H9 (cell line): ENCODE measurements around the gene WIPF2. TPM values are rescaled to one million over a fixed set of nuclear protein-coding genes. Genes with fewer than 3 reads are reported as not detected.
A peak's percentile ranks its signal among the peaks of the same experiment; 100 is the strongest.

Experiments used
- DNase-seq: peaks from one replicate; pipeline ENCODE4 v3.0.0-alpha.2; 2017
- H2AFZ ChIP-seq: one replicate; pipeline ENCODE4 v1.6.1; 2013; ENCODE audit warnings: mild to moderate bottlenecking, low read length, control low read depth, moderate library complexity
- H2AK5ac ChIP-seq: 2 replicates; pipeline ENCODE4 v1.6.1; 2013; ENCODE audit warnings: low read length, control low read depth, mixed read lengths; ENCODE audit not compliant: insufficient read length
- H2BK120ac ChIP-seq: one replicate; pipeline ENCODE4 v1.6.1; 2013; ENCODE audit warnings: low read depth, mild to moderate bottlenecking, low read length, control low read depth, inconsistent platforms; ENCODE audit not compliant: poor library complexity, severe bottlenecking
- H2BK12ac ChIP-seq: 2 replicates; pipeline ENCODE4 v1.6.1; 2013; ENCODE audit warnings: low read length, control low read depth, mixed read lengths, low read depth; ENCODE audit not compliant: insufficient read length
- H2BK15ac ChIP-seq: 2 replicates; pipeline ENCODE4 v1.6.1; 2013; ENCODE audit warnings: low read depth, low read length, control low read depth
- H2BK20ac ChIP-seq: one replicate; pipeline ENCODE4 v1.6.1; 2013; ENCODE audit warnings: low read depth, mild to moderate bottlenecking, low read length, control low read depth, inconsistent platforms; ENCODE audit not compliant: poor library complexity, severe bottlenecking
- H2BK5ac ChIP-seq: 2 replicates; pipeline ENCODE4 v1.6.1; 2013; ENCODE audit warnings: low read length, control low read depth, mixed read lengths; ENCODE audit not compliant: insufficient read length
- H3K14ac ChIP-seq: 2 replicates; pipeline ENCODE4 v1.6.1; 2013; ENCODE audit warnings: low read length, control low read depth; ENCODE audit not compliant: insufficient read depth
- H3K18ac ChIP-seq: 2 replicates; pipeline ENCODE4 v1.6.1; 2013; ENCODE audit warnings: low read depth, mild to moderate bottlenecking, mixed read lengths, low read length, control low read depth; ENCODE audit not compliant: insufficient read length
- H3K23ac ChIP-seq: 2 replicates; pipeline ENCODE4 v1.6.1; 2013; ENCODE audit warnings: low read length, control low read depth, mixed read lengths, low read depth; ENCODE audit not compliant: insufficient read length
- H3K23me2 ChIP-seq: 2 replicates; pipeline ENCODE4 v1.6.1; 2013; ENCODE audit warnings: low read depth, mild to moderate bottlenecking, mixed read lengths, low read length, control low read depth; ENCODE audit not compliant: insufficient read length, poor library complexity, severe bottlenecking
- H3K27ac ChIP-seq: 2 replicates; pipeline ENCODE4 v1.5.1; 2013; ENCODE audit warnings: low read length, control low read depth, mixed read lengths, low read depth; ENCODE audit not compliant: insufficient read length
- H3K27me3 ChIP-seq: 2 replicates; pipeline ENCODE4 v1.6.1; 2013; ENCODE audit warnings: low read length, control low read depth, inconsistent platforms; ENCODE audit not compliant: insufficient read depth
- H3K4ac ChIP-seq: 2 replicates; pipeline ENCODE4 v1.6.1; 2013; ENCODE audit warnings: low read depth, mild to moderate bottlenecking, control low read depth, inconsistent platforms, low read length, moderate library complexity
- H3K4me1 ChIP-seq: 2 replicates; pipeline ENCODE4 v1.6.1; 2013; ENCODE audit warnings: low read length, control low read depth, inconsistent platforms; ENCODE audit not compliant: insufficient read depth
- H3K4me2 ChIP-seq: 2 replicates; pipeline ENCODE4 v1.6.1; 2013; ENCODE audit warnings: low read length, control low read depth, mixed read lengths; ENCODE audit not compliant: insufficient read length, insufficient read depth
- H3K56ac ChIP-seq: 2 replicates; pipeline ENCODE4 v1.6.1; 2013; ENCODE audit warnings: low read depth, mild to moderate bottlenecking, mixed read lengths, low read length, control low read depth; ENCODE audit not compliant: insufficient read length
- H3K79me1 ChIP-seq: 2 replicates; pipeline ENCODE4 v1.6.1; 2013; ENCODE audit warnings: low read depth, mild to moderate bottlenecking, moderate library complexity, low read length, control low read depth, inconsistent platforms; ENCODE audit not compliant: insufficient read depth, poor library complexity, severe bottlenecking
- H3K79me2 ChIP-seq: 2 replicates; pipeline ENCODE4 v1.6.1; 2013; ENCODE audit warnings: low read length, control low read depth, inconsistent platforms; ENCODE audit not compliant: insufficient read depth
- H3K9ac ChIP-seq: 2 replicates; pipeline ENCODE4 v1.6.1; 2013; ENCODE audit warnings: low read length, control low read depth, mixed read lengths; ENCODE audit not compliant: insufficient read length; ENCODE audit errors: extremely low read depth
- H3K9me3 ChIP-seq: one replicate; pipeline ENCODE4 v1.6.1; 2013; ENCODE audit warnings: low read depth, low read length, inconsistent platforms; ENCODE audit not compliant: control insufficient read depth
- H3T11ph ChIP-seq: one replicate; pipeline ENCODE4 v1.6.1; 2013; ENCODE audit warnings: mild to moderate bottlenecking, low read length, control low read depth, inconsistent platforms
- H4K20me1 ChIP-seq: one replicate; pipeline ENCODE4 v1.6.1; 2013; ENCODE audit not compliant: control insufficient read depth, insufficient read length, insufficient read depth
- H4K5ac ChIP-seq: 2 replicates; pipeline ENCODE4 v1.6.1; 2013; ENCODE audit warnings: low read depth, mild to moderate bottlenecking, mixed read lengths, low read length, control low read depth; ENCODE audit not compliant: insufficient read length
- H4K8ac ChIP-seq: replicated peaks from 2 replicates; pipeline ENCODE4 v1.6.1; 2013; ENCODE audit warnings: low read length, control low read depth, mixed read lengths, low read depth; ENCODE audit not compliant: insufficient read length
- H4K91ac ChIP-seq: 2 replicates; pipeline ENCODE4 v1.6.1; 2013; ENCODE audit warnings: low read depth, mild to moderate bottlenecking, moderate library complexity, mixed read lengths, low read length, control low read depth; ENCODE audit not compliant: insufficient read length
- H3K27ac Mint-ChIP-seq, 3 experiments: 2 replicates in 2 of 3; 3 replicates in 1 of 3; pipeline ENCODE4 v1.8.0; 2020 to 2021; ENCODE audit warnings: mixed read lengths in 3 of 3, mild to moderate bottlenecking in 1 of 3, moderate library complexity in 1 of 3
- H3K27me3 Mint-ChIP-seq: 2 replicates; pipeline ENCODE4 v1.8.0; 2021; ENCODE audit warnings: low read depth, mild to moderate bottlenecking, moderate library complexity, mixed read lengths
- H3K36me3 Mint-ChIP-seq, 3 experiments: 2 replicates in 2 of 3; 3 replicates in 1 of 3; pipeline ENCODE4 v1.8.0; 2020 to 2021; ENCODE audit warnings: low read depth in 3 of 3, mixed read lengths in 3 of 3; ENCODE audit not compliant: insufficient read depth in 1 of 3
- H3K4me1 Mint-ChIP-seq, 2 experiments: 2 replicates each; pipeline ENCODE4 v1.8.0; 2020; ENCODE audit warnings: mixed read lengths in 2 of 2
- H3K4me3 Mint-ChIP-seq, 2 experiments: 2 replicates in 1 of 2; 3 replicates in 1 of 2; pipeline ENCODE4 v1.8.0; 2020 to 2021; ENCODE audit warnings: mild to moderate bottlenecking in 2 of 2, mixed read lengths in 2 of 2, moderate library complexity in 1 of 2
- H3K9me3 Mint-ChIP-seq, 2 experiments: 2 replicates in 1 of 2; 3 replicates in 1 of 2; pipeline ENCODE4 v1.8.0; 2020; ENCODE audit warnings: mild to moderate bottlenecking in 2 of 2, mixed read lengths in 2 of 2, moderate library complexity in 1 of 2
- CTCF ChIP-seq: fragments of 200-600 bp; sonication (generic); conservative IDR thresholded peaks from 3 replicates; pipeline ENCODE4 v1.8.0; 2021; ENCODE audit warnings: antibody characterized with exemption, mild to moderate bottlenecking
- WGBS: extraction: QIAGEN DNeasy Blood & Tissue Kit; methylation state at CpG from one replicate; pipeline ENCODE4 v1.1.7; 2013; ENCODE audit warnings: missing lambda C conversion rate, low lambda C conversion rate, mixed read lengths; ENCODE audit not compliant: insufficient read length; ENCODE audit errors: extremely low coverage; 5-methylcytosine and 5-hydroxymethylcytosine counted together
- total RNA-seq: library from RNA; stranded (reverse); gene quantifications from 2 replicates; pipeline ENCODE4 v1.2.1, GENCODE V29; 2021

The WIPF2 gene
- total RNA-seq, 1 experiment from 2014 or later = 24.2 TPM

GRCh38 chr17:40190197-40191021 lies 28.7 kb upstream of the WIPF2 start:
- H3K79me2 ChIP-seq = no peaks in the 10 kb centered on the region
- no peak overlapping the region for H4K8ac ChIP-seq
- no peaks in the 10 kb centered on the region for H3K9me3 ChIP-seq
- Mint-ChIP-seq H3K4me3 (peak overlapping the region; percentile 73 to 87), H3K27ac (peak overlapping the region in 2 of 3 experiments; percentile 54 to 64; a peak in 2 of 7 replicates), H3K9me3 (no peaks in the 10 kb centered on the region), H3K4me1 (peaks cover 27 to 37% of the 10 kb centered on the region in 2 experiments), H3K36me3 (peaks cover 3 to 35% (median 24%) of the 10 kb centered on the region in 3 experiments; a peak in 5 of 7 replicates), H3K27me3 (no peaks in the 10 kb centered on the region)
- H2BK15ac ChIP-seq = no peak overlapping the region
- peak overlapping the region; percentile 70 for H3K14ac ChIP-seq
- DNase-seq = peak; percentile 91
- no peaks in the 10 kb centered on the region for H3K79me1 ChIP-seq
- no peak overlapping the region for H4K91ac ChIP-seq
- no peak overlapping the region for H3K27ac ChIP-seq
- no peak overlapping the region for H2AFZ ChIP-seq
- TF ChIP-seq CTCF = peak; percentile 74
- no peak overlapping the region for H3K56ac ChIP-seq
- no peak overlapping the region for H2BK120ac ChIP-seq
- no peak overlapping the region for H2AK5ac ChIP-seq
- WGBS = no CpG with 5 or more reads among the region's 15 CpGs
- H3K27me3 ChIP-seq = no peaks in the 10 kb centered on the region
- no peak overlapping the region for H3T11ph ChIP-seq
- peaks cover 10% of the 10 kb centered on the region for H3K23me2 ChIP-seq
- H2BK5ac ChIP-seq = no peak overlapping the region
- peak overlapping the region; percentile 63 for H3K4me2 ChIP-seq
- no peaks in the 10 kb centered on the region for H3K4me1 ChIP-seq
- no peak overlapping the region for H3K4ac ChIP-seq
- no peak overlapping the region for H3K23ac ChIP-seq
- no peaks in the 10 kb centered on the region for H4K20me1 ChIP-seq
- H4K5ac ChIP-seq = no peak overlapping the region
- H2BK12ac ChIP-seq = no peak overlapping the region
- peak overlapping the region; percentile 66 for H3K18ac ChIP-seq
- H3K9ac ChIP-seq = no peak overlapping the region
- H2BK20ac ChIP-seq = no peak overlapping the region
